Right lobe of liver (tissue), 6 donors: ENCODE data around the gene SHC4. TPM values are rescaled to one million over a fixed set of nuclear protein-coding genes. Genes with fewer than 3 reads are reported as not detected.

Experiments
- ATAC-seq, 4 donors: fragments of 200-7000 bp; cut with Tn5 transposase; one replicate each; pipeline ENCODE4 v1.9.1; 2020; ENCODE audit warnings: mild to moderate bottlenecking in 4 of 4, moderate library complexity in 4 of 4
- DNase-seq, 3 donors: peaks; one replicate each; pipeline ENCODE4 v3.0.0-alpha.2; 2020
- H3K27ac ChIP-seq, 3 donors: fragments of 200-600 bp; one replicate each; pipeline ENCODE4 v1.8.0; 2022
- H3K27me3 ChIP-seq, 2 donors: fragments of 200-600 bp; one replicate each; pipeline ENCODE4 v1.8.0; 2022
- H3K36me3 ChIP-seq, 4 donors: fragments of 200-600 bp; sonication (generic) in 1 of 4; one replicate each; pipeline versions ENCODE4 v1.5.1 to v1.8.0; 2017 to 2022; ENCODE audit warnings: control low read depth in 1 of 4
- H3K4me1 ChIP-seq, 4 donors: fragments of 200-600 bp; sonication (generic) in 1 of 4; one replicate each; pipeline versions ENCODE4 v1.5.1 to v1.8.0; 2017 to 2022; ENCODE audit warnings: control low read depth in 1 of 4
- H3K4me3 ChIP-seq, 3 donors: fragments of 200-600 bp; one replicate each; pipeline ENCODE4 v1.8.0; 2022
- H3K9me3 ChIP-seq, 4 donors: fragments of 200-600 bp; sonication (generic) in 1 of 4; one replicate each; pipeline versions ENCODE4 v1.5.1 to v1.8.0; 2017 to 2022; ENCODE audit warnings: control low read depth in 1 of 4
- CTCF ChIP-seq, 4 donors: fragments of 200-600 bp in 3 of 4; fragments of 450-650 bp in 1 of 4; IDR thresholded peaks; one replicate each; pipeline versions ENCODE4 v1.5.1 to v1.8.0; 2016 to 2022; ENCODE audit warnings: antibody characterized with exemption in 4 of 4, mild to moderate bottlenecking in 2 of 4
- POLR2A ChIP-seq: fragments of 450-650 bp; IDR thresholded peaks from one replicate; pipeline ENCODE4 v1.6.1; 2017; ENCODE audit warnings: antibody characterized with exemption, mild to moderate bottlenecking
- WGBS: methylation state at CpG from one replicate; pipeline ENCODE4 v1.1.6; 2018; ENCODE audit warnings: low coverage, low lambda C conversion rate; ENCODE audit not compliant: insufficient coverage; ENCODE audit errors: missing lambda C conversion rate; 5-methylcytosine and 5-hydroxymethylcytosine counted together
- intact Hi-C, 2 donors: fragments of 100-400 bp; cut with DNase I; formaldehyde crosslinking; loops; one replicate each; pipeline versions ENCODE4 v1.11.2 to v1.14.1; 2022
- total RNA-seq, 6 experiments: library from RNA; depleted of rRNA in 2 of 6; stranded (reverse); fragments of >200 nt in 2 of 6; fragmentation: NEBNext Ultra II Directional in 3 of 6; extraction: Animal tissue kit (Norgen Biotek cat#: 25700) in 3 of 6; gene quantifications; one replicate each; pipeline versions ENCODE4 v1.1.0 to v1.2.4, GENCODE V29; 2016 to 2023
- donor health status: DM: no; HTN: yes; CAD: no.
- donor health status: DM: no; HTN: no; CAD: no.
- donor health status: DM: no; HTN: no; CAD: no.
- donor health status: DM: no; HTN: yes; CAD: no.
- donor health status: DM: no; HTN: yes; CAD: no.

The SHC4 gene
- total RNA-seq, 6 experiments from 2014 or later: 0.04 to 0.87 (median 0.04) TPM; not detected in 3

- Histone ChIP-seq H3K9me3 (no peaks in the 10 kb centered on the region), H3K36me3 (no peaks in the 10 kb centered on the region), H3K4me1 (peaks cover 0 to 9% (median 2%) of the 10 kb centered on the region in 4 donors), H3K27ac (no peak overlapping the region), H3K27me3 (no peaks in the 10 kb centered on the region), H3K4me3 (no peak overlapping the region)
- TF ChIP-seq POLR2A (no peak), CTCF (IDR thresholded peaks at IDR 0.05) (no peak)
- intact Hi-C loops: no loop called here
- ATAC-seq: no peak
- DNase-seq: no peak
These were observed 111.8 kb downstream of the SHC4 start for GRCh38 chr15:48851956-48852355.

- no peaks in the 10 kb centered on the region for H3K27me3 ChIP-seq
- peaks cover 0 to 3% (median 1%) of the 10 kb centered on the region in 4 donors for H3K4me1 ChIP-seq
- H3K4me3 ChIP-seq: no peak overlapping the region
- no peak for DNase-seq
- H3K27ac ChIP-seq: no peak overlapping the region
- 80% methylated on average over 2 of the region's 2 CpGs for WGBS
- no peaks in the 10 kb centered on the region for H3K9me3 ChIP-seq
- intact Hi-C loops: no loop called here
- TF ChIP-seq CTCF (IDR thresholded peaks at IDR 0.05): no peak
- no peak for TF ChIP-seq POLR2A
- ATAC-seq: no peak
- H3K36me3 ChIP-seq: no peaks in the 10 kb centered on the region
These were observed 113.1 kb downstream of the SHC4 start for GRCh38 chr15:48850648-48851047.

GRCh38 chr15:48845123-48845522, 118.6 kb downstream of the SHC4 start:
- H3K4me3 ChIP-seq: no peak overlapping the region
- no peak for DNase-seq
- 80% methylated on average over 1 of the region's 1 CpG for WGBS
- H3K9me3 ChIP-seq: no peaks in the 10 kb centered on the region
- ATAC-seq: no peak
- no peak overlapping the region for H3K27ac ChIP-seq
- H3K27me3 ChIP-seq: no peaks in the 10 kb centered on the region
- H3K36me3 ChIP-seq: no peaks in the 10 kb centered on the region
- intact Hi-C loops: no loop called here
- H3K4me1 ChIP-seq: no peaks in the 10 kb centered on the region
- TF ChIP-seq POLR2A: no peak
- TF ChIP-seq CTCF (IDR thresholded peaks at IDR 0.05): no peak

- TF ChIP-seq POLR2A: no peak
- TF ChIP-seq CTCF (IDR thresholded peaks at IDR 0.05): no peak
- intact Hi-C loops: no loop called here
- no peaks in the 10 kb centered on the region for H3K4me1 ChIP-seq
- 86% methylated on average over 4 of the region's 6 CpGs for WGBS
- no peak overlapping the region for H3K27ac ChIP-seq
- H3K9me3 ChIP-seq: no peaks in the 10 kb centered on the region
- H3K36me3 ChIP-seq: no peaks in the 10 kb centered on the region
- ATAC-seq (no peak), DNase-seq (no peak)
- H3K4me3 ChIP-seq: no peak overlapping the region
- H3K27me3 ChIP-seq: no peaks in the 10 kb centered on the region
These were observed 121.2 kb downstream of the SHC4 start for GRCh38 chr15:48842501-48842900.

- no peak for DNase-seq
- intact Hi-C loops: no loop called here
- no peak for ATAC-seq
- Histone ChIP-seq H3K27ac (no peak overlapping the region), H3K27me3 (no peaks in the 10 kb centered on the region), H3K9me3 (no peaks in the 10 kb centered on the region), H3K36me3 (no peaks in the 10 kb centered on the region), H3K4me1 (no peaks in the 10 kb centered on the region), H3K4me3 (no peak overlapping the region)
- 59% methylated on average over 4 of the region's 5 CpGs for WGBS
- TF ChIP-seq POLR2A: no peak
These were observed 129.0 kb downstream of the SHC4 start for GRCh38 chr15:48834756-48835155.
